Fibroblast of mammary gland (primary cell): ENCODE data around the gene TIMP3.
A peak's percentile ranks its signal among the peaks of the same experiment; 100 is the strongest.

Experiments used
- DNase-seq: peaks from one replicate; pipeline ENCODE4 v3.0.0-alpha.2; 2010; ENCODE audit warnings: low read depth
- H3K4me3 ChIP-seq: 2 replicates; pipeline ENCODE4 v1.5.1; 2011; ENCODE audit warnings: low read depth, mild to moderate bottlenecking, low read length, moderate library complexity; ENCODE audit not compliant: control insufficient read depth
- TF ChIP-seq, protein P1 (sequence below): conservative IDR thresholded peaks from 2 replicates; pipeline ENCODE4 v1.5.1; 2011; ENCODE audit warnings: low read depth, low read length, inconsistent platforms; ENCODE audit not compliant: control insufficient read depth, insufficient read depth

TIMP3 gene

DNA sequence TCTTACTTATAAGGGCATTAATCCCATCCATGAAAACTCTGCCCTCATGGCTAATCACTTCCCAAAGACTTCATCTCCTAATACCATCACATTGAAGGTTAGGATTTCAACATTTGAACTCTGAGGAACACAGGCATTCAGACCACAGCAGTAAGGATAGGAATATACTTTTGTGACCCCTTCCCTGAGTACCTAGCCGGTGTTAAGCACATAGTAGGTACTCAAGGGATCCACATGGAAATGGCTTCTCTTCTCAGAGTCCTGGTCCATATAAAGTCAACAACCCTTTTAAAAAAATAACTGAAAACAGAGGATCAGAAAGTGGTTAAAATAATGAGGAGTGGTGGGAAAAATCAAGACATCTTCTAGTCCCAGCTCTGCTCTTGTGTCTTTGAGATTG is 78.0 kb downstream of the TIMP3 start:
- TF ChIP-seq, protein P1, sequence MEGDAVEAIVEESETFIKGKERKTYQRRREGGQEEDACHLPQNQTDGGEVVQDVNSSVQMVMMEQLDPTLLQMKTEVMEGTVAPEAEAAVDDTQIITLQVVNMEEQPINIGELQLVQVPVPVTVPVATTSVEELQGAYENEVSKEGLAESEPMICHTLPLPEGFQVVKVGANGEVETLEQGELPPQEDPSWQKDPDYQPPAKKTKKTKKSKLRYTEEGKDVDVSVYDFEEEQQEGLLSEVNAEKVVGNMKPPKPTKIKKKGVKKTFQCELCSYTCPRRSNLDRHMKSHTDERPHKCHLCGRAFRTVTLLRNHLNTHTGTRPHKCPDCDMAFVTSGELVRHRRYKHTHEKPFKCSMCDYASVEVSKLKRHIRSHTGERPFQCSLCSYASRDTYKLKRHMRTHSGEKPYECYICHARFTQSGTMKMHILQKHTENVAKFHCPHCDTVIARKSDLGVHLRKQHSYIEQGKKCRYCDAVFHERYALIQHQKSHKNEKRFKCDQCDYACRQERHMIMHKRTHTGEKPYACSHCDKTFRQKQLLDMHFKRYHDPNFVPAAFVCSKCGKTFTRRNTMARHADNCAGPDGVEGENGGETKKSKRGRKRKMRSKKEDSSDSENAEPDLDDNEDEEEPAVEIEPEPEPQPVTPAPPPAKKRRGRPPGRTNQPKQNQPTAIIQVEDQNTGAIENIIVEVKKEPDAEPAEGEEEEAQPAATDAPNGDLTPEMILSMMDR, result no peak
- H3K4me3 ChIP-seq, result no peak overlapping the region
- no peak for DNase-seq

DNA sequence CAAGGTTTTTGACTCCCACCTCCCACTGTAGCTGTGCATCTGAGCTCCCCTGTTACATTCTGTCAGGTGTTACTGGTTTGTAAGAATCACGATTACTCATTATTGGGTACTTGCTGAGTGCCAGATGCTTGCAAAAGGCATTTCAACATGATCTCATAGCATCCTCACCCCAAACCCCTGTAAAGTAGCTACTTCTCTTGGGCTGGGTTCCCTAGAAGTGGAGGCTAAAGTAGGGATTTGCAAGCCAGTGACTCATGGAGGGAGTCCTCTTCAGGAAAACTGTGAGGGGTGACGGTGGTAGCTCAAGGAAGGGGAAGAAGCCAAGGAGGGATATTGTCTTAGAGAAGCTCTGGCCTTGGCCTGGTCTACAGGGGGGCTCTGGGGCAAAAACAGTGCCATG is 78.6 kb downstream of the TIMP3 start:
- H3K4me3 ChIP-seq, result no peak overlapping the region
- TF ChIP-seq, protein P1, result no peak
- DNase-seq, result peak; percentile 72

DNA sequence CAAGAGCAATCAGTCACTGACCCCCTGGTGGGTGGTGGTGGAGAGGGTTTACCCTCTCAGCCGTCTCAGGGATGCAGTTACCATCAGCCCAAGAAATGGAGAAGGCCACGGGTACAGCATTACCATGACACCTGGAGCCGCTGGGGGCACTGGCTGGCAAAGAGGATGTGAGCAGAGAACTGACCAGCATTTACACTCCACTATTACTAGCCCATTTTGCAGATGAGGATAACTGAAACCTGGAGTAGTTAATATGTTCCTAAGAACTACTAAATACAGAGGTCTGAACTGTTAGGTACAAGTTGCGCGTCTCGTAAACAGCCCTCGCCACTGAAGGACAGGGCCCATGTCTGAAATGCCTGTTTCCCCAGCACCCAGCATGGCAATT is 79.0 kb downstream of the TIMP3 start:
- H3K4me3 ChIP-seq, result no peak overlapping the region
- DNase-seq, result no peak
- TF ChIP-seq, protein P1, result no peak

DNA sequence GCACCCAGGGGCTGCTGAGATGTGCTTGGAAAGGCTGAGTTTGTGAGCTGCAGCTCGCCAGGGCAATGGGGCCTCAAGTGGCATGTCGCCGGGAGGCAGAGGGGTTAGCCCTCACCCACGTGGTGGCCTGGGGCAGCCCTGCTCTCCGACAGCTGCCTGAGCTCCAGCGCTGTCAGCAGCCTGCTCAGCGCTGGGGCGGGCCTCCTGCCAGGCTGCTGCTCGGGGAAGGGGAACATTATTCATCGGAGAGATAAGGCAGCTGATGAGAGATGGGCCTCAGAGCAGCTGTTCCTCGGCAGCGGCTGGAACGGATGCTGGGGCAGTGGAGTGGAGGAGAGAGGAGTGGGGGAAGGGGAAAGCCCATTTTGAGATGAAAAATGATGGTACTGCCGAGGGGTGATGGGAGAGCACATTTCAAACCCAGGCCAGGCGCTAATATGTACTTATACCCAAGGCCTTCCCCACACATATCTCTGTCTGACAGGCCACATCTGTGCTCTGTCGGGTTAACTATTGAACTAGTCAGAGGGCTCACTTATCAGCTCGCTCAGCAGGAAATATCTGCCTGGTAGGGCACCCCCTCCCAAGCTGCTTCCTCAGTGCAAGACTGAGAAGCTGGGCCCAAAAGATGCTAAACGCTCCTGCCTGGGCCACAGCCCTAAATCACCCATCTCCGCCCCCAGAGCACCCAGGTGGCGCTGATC is 79.5 kb downstream of the TIMP3 start:
- TF ChIP-seq, protein P1, result no peak
- peak; percentile 41 for DNase-seq
- no peak overlapping the region for H3K4me3 ChIP-seq

DNA sequence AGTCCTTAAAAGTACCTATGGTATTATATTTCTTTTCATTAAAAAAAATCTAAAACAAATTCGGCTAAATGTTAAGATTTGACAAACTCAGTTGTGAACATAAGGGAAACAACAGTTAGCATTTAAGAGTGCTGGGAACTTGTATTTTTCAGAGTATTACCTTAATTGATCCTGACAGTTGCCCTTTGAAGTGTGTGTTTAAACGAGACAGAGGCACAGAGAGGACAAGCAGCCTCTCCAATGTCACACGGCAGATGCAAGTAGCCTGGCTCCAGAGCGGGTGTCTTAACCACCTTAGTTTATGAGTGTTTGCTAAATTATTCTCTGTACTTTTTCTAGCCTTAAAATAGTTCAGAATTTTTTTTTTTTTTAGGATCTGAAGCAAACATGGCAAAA is 80.9 kb downstream of the TIMP3 start:
- DNase-seq, result no peak
- no peak overlapping the region for H3K4me3 ChIP-seq
- TF ChIP-seq, protein P1, result no peak

DNA sequence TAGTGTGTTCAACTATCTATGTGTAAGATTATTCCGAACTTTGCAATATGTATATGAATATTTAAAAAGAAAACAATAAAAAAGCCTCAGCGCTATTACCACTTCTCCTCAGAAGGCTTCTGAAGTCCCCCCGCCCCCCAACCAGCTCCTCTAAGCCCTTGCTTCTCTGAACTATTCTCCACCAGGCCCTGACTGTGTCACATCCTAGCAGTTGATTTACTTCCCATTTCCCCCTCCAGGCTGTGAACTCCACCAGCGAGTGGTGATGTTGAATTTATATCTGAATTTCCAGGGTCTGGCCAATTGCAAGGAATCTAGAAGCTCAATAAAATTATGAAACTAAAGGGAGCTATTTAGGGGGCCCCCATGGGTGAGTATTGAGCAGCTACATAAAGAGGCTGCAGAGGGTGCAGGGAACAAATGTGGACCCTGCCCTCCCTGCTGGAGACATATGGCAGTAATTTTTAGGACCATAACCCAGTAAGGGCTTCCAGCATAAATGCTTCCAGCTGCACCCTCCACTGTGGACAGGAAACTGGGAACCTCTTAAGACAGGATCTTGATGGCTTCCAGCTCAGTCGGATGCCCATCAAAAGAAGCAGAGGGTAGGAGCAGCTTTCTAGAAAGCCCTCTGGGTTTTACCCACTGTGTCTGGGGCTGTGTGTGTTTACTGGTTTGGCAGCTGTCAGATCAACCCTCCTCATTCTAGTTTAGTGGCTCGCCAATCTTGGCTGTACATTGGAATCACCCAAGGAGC is 81.4 kb downstream of the TIMP3 start:
- TF ChIP-seq, protein P1, result no peak

More for the DNA sequence above, 81.4 kb downstream of the TIMP3 start:
- H3K4me3 ChIP-seq, result no peak overlapping the region
- DNase-seq, result no peak
